GM18498 (cell line): Measurements from ENCODE around the gene RASIP1.
"Not testable (repeated sequence)": the region's sequence is repeated elsewhere in the genome, so short reads cannot be mapped to it uniquely, and the experiment has no call there.

Experiments
- ATAC-seq: cut with Tn5 transposase; IDR thresholded peaks from one replicate; pipeline ENCODE4 v1.9.1; 2021; ENCODE audit warnings: mild to moderate bottlenecking, moderate library complexity; ENCODE audit not compliant: unreplicated experiment

The RASIP1 gene

DNA sequence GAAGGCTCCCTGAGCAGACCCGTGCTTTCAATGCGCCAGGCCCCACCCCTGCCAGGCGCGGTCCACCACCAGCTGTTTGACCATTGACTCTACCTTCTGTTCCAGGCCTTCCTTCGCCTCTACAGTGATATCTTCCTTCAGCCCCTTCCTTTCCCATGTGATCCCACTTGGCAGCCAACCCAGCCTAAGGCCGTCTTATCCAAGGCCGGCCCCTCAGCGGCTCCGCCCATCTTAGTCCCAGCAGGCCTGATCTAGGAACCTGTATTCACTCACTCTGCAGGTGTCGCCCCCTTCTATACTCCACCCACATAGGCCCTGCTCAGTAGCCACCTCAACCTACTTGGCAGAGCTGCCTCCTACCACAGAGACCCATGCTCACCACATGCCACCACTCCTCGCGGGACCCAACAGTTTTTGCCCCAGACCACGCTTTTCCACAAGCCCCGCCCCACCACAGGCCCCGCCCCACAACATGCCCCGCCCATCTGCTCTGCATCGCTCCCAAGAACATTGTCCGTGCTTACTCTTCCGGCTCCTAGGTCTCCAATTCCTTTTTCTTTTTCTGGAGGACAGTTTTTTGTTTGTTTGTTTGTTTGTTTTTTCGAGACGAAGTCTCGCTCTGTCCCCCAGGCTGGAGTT is 2.9 kb downstream of the RASIP1 start:
- ATAC-seq, result no peak

DNA sequence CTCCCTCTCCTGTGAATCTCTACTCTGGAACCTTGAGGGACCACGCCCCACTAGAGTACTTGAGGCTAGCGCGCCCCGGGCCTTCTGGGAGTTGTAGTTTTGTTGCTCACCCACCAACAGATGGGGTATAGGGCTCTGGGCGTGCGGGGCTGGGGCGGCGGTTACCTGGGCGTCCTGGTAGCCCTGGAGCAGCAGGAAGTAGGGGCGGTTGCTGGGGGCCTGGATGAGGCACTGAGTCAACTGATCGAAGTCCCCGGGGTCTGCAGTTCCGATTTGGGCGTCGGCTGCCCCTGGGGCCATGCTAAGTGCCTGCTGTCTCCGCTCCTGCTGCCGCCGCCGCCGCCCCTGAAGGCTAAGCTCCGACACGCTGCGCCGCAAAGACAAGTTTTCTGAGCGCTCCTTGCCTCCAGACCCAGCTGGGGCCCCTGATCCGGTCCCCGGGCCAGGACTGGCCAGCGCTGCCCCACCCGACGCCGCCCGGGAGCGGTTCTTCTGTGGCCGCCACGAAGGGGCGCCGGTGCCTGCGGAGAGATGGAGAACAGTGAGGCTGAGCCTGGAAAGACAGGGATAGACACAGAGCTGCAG is 5.3 kb downstream of the RASIP1 start:
- no peak for ATAC-seq

DNA sequence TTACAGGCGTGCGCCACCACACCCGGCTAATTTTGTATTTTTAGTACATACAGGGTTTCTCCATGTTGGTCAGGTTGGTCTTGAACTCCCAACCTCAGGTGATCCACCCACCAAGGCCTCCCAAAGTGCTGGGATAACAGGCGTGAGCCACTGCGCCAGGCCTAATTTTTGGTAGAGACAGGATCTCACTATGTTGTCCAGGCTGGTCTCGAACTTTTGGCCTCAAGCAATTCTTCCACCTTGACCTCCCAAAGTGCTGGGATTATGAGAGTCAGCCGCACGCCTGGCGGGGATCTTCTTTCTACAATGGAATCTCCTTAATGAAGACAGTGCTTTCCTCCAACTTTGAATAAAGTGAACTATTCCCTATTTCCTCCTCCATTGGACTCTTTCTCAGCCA is 5.8 kb downstream of the RASIP1 start:
- ATAC-seq, result no peak

DNA sequence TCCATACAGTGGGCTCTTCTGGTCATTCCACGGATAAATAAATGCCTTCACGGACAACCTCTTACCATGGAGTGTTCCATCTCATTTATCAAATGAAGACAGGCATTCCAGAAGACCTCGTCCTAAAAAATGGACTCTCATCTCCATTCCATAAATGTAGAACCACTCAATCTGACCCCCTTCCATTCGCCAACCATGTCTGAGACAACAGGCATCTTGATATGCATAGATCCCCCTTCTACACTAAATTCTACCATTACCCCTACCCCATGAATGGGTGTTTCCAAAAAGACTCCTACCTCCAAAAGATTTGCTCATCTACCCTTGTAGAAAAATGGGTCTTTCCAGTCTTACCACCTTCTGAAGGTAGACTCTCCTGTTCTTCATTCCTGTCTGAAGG is 9.0 kb downstream of the RASIP1 start:
- no peak for ATAC-seq

DNA sequence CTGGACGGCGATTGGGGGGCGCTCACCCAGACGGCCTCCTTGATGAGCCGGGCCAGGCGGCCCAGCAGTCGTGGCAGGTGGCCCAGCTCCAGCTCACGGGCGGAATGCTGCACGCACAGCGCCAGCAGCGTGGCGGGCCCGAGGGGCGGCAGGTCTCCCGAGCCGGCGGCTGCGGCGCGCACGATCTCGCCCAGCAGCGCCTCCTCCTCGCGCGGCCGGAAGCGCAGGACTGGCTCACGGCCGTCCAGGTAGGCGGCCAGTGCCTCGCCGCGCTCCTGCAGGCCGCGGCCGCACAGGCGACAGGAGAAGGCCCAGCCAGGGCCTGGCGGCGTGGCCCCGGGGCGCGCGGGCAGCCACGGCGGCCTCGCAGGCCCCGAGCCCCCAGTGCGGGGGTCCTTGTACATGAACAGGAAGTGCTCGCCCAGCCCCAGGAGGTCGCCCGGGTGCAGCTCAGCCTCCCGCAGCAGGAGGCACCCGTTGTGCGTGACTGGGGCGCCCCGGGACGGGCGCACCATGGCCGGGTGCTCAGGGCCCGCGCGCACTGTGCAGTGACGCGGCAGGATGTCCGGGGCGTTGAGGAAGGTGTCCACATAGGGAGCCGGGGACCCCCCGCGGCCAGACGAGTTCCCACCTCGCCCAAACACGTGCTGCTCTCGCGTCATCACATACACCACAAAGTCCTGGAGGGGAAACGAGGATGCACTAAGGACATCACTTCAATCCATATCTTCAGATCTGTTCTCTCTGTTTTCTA is 11.3 kb downstream of the RASIP1 start:
- no peak for ATAC-seq

DNA sequence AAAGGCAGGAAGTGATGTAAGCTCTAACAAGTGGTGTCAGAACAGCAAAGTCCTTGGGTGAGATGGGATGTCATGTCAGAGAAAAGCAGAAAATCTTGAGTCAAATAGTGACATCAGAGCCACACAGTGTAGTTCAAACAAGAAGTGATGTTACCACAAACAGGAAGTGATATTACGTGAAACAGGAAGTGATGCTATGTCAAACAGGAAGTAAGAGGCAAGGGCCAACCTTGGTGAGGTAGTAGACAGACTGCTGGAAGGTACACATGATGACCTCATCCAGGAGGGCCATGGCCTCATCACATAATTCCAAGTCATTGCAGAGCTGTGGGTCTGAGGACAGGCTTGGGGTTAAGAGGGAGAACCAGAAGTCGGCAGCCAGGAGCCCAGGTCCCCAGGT is 13.9 kb downstream of the RASIP1 start:
- no peak for ATAC-seq

DNA sequence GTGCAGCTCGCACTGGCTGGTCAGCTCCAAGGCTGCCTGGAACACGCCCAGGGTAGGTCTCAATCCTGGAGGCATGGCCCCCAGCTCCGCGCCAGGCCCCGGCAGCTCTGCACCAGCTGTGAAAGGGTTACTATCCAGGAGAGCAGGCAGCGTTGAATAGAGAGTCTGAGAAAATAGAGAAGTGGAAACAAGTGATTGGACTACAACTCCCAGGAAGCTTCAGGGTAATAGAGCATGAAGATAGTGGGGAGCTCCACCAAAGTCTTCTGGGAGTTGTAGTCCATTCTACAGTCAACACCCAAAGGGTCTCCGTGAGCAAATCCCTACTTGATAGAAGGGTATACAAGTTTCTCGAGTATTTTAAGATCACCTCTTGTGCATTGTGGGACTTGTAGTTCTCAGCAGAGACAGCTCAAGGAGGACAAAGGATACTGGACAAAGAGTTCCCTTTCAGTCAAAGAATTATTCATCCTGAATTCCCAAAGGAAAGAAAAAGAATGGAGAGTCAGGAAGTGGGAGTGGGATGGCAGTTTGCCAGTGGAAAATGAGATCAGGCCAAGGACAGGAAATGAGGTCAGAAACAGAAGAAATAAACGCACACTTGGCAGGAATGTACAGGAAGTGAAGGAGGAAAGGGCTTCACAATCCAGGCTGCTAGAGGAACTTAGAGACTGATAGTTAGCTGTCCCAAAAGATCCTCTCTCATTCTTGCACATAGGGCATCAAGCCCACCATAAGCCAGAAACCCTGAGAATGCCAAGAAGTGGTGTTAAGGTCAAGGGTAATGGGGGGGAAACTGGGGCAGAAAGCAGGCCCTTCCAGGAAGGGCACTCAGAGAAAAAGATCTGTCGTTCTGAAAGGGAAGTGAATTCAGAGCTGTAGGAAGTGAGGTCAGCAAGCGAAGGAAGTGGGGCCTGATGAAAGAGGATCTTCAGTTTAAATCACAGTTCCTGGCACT is 15.3 kb downstream of the RASIP1 start:
- no peak for ATAC-seq

DNA sequence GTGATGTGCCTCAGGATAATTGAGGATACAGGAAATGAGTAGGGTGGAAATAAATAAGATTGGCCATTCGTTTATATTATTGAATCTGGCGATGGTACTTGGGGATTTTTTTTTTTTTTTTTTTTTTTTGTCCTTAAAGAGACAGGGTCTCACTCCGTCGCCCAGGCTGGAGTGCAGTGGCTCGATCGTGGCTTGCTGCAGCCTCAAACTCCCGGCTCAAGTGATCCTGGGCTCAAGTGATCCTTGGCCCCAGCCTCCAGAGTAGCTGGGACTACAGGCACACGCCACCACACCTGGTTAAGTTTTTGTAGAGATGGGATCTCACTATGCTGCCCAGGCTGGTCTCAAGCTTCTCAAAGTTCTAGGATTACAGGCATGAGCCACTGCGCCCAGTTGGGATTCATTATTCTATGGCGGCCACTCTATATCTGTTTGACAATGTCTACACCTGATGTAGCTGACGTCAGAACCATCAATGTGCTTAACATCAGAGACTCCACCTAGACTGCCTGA is 18.2 kb downstream of the RASIP1 start:
- ATAC-seq, result no peak

DNA sequence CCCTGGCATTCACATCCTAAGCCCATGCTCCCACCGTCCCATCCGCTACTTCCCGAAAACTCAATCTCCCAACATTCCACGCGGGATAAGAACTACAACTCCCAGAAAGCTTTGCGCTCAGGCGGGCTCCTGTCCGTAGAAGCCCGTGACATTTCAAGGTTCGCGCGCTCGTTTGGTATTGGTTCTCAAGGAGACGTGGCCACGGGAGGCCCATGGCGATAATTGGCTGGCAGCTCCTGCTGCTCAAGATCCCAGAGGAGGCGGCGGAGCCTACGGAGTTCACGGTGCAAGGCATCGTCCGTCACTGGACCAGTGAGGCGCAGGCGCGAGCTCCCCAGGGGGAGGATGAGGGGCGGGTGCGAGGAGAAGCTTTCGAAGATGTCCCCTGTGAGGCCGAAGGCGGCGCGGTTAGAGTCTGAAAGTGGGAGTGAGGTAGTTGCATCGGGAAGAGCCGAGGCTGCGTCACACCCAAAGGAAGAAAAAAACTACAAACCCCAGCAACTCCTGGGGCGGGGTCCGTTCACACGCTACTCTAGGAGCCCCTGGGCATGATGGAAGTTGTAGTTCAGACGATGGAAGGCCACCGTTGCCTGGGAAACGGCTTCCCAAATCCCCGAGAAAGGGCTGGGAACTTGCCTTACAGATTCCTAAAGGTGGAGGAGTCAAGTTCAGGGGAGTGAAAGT is 19.7 kb downstream of the RASIP1 start:
- peak; percentile 74 for ATAC-seq

DNA sequence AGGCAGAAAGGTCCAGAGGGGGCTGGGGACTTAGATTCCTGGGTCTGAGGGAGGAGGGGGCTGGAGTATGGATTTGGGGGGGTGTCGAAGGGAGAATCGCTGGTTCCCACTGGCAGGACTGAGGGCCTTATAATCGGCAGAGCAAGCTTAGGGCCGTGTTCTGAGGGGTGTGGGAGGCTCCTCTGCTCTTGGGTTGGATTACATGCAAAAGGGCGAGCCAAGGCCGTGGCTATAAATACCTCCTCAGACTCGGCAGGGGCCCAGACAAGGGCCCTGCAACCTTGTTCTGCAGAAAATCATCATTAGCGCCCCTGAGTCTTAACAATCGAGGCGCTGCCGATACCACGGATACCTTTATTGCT is 20.2 kb downstream of the RASIP1 start:
- peak; percentile 6 for ATAC-seq

DNA sequence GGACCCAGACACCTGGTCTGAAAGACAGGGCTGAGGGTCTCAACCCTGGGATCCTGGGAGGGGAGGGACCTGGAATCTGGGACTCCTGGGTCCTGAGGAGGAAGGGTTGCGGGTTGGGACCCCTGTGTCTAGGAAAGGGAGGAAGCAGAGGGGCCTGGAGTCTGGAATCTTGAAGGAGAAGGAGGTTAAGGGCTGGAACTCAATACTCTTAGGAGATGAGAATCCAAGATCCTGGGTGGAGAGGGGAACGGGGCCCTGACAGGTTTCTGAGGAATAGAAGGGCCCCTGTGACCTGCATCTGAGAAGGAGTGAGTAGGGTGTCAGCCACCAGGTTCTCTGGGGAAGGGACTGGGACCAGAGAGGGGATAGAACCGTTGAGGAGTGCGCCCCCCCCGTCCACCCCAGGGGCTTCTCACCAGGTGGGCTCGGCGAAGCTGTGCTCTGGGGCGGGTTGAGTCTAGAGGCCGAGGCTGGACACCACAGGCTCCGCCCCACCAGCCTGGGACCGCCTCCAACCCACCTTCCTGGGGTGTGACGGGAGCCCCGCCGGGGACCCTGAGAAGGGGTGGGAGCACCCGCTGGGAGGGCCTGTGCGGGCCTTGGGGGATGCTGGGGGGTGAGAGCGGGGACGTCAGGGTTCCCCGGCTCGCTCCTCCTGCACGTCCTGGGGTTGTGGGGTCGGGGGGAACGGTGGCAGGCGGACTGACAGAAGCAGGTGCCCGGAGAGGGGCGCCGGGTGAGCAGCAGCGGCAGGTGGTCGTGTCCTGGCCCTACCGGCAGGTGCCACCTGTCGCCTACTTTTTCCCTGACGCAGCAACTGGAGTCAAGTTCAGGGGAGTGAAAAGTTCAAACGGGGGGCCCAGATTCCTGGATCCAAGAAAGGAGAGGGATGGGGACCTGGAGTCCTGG is 20.9 kb downstream of the RASIP1 start, which contains the start of gene MAMSTR:
TSS of gene MAMSTR (minus strand) at position 463 of the 909 bp plus-strand sequence. CDS start 694 bp downstream, outside the sequence.
- no peak for ATAC-seq

DNA sequence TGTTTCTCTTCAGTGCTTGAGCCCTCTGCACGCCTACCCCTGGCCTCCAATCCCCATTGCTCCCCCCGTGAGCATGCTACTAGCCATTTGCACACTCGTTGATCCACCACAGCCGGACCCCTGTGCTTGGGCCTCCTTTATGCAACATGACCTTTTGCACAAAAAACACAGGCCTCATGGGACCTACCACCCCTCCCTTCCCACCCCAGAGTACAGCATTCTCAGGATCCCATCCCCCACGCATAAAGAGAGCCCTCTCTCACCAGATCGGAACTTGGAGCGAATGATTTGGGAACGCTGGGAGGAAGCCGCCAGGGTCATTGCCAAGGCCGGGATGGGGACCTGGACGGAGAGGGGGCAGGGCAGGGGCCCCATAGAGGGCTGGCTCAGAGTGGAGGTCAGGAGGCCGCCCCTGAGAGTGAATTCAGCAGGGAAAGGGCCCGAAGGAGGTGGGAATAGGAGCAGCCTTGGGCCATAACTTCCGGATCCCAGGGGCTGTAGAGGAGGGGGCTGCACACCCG is 21.6 kb downstream of the RASIP1 start:
- ATAC-seq, result no peak

DNA sequence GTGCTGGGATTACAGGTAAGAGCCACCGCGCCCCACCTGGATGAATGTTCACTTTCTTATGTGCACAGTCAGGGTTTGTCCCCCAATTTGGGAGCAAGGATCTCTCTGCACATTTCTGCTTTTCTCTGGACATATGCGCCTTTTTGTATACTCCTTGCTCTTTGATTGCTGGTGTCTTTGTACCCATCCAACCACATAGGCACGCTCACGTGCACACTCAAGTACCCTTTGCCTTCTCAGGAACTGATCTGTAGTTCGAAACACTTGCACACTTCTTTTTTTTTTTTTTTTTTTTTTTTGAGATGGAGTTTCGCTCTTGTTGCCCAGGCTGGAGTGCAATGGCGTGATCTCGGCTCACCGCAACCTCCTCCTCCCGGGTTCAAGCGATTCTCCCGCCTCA is 22.3 kb downstream of the RASIP1 start:
- ATAC-seq, result not testable (repeated sequence)

DNA sequence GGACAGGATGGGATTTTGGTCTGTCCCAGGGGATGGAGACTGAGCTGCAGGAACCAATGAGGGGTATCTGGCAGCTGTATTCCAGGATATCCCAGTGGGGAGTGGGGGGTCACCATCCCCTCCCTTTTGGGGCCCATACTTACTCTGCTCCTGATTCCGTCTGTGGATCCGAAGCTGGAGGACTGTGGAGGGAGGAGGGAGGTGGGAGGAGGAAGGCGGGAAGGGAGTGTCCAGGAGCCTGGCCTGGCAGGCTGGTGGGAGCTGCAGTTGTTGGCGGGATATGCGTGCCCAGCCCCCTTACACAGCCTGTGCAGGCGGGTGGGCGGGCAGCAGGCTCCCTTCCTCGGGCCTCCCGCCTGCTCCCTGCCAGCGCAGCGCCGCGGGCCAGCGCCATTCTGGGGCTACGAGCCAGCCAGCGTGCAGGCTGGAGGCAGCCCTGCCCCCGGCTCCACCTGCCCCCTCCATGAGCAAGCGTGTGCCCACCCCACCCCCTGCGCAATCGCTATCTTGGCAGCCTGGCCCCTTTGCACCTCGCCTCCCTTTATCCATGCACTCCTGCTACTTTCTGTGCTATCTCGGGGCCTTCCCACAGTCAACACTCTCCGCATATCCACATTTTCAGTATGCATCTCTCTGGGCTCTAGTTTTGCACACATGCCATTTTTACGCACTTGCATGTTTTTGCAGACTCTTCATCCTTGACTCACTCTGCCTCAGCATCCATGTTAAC is 23.7 kb downstream of the RASIP1 start:
- no peak for ATAC-seq

DNA sequence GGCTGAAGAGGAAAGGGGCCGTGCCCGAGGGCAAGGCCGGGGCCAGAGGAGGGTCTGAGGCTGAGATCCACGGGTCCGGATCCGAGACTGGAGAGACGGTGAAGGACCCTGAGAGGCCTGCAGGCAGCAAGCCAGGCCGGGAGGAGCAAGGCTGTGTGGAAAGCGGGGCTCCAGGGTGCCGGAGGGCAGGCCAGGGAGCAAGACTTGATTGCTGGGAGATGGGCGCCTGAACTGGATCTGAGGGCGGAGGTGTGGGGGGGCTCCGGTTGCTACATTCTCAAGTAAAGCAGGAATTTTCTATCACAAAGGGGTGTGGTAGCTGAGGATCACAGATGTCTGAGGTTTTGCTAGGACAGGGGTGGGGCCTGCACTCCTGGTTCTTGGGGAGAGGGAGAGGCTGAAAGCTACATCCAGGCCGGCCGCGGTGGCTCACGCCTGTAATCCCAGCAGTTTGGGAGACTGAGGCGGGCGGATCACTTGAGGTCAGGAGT is 24.7 kb downstream of the RASIP1 start:
- ATAC-seq, result no peak

DNA sequence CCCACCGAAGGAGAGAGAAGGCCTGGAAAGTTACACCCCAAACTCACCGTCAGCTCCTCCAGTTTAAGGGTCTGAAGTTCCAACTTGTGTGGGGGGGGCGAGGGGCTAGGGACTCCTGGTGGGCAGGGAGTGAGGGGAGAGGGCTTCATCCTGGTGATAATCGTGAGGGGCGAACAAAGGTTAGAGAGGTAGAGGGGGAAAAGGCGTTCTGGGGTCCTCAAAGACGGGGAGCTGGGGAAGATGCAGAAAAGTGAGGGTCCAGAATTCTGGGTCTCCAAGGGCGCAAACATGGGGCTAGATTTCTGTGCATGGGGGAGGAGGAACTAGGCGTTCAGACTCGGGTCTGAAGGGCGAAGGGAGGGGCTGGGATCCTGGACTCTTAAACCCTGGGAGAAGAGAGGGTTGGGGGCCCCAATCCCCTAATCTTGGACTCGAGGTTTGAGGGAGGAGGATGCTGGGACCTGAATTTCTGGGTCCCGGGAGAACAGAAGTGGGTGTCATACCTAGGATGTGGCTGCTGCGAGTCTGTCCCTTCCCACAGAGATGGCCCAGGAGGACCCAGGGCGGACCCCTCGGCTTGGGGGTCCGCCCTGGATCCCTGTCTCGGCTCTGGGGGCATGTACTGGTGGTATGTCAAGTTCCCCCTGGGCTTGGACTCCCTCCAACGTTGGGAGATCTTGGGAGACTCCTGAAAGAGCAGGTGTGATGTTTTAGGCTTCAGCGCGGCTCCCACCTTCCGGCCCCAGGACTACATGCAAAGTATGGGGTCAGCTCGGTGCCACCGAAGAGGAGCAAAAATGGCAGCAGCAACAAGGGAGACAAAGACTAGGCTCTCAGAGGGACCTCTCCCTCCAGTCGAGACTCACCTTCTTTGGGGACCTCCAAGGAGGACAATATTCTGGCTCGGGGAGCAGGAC is 25.4 kb downstream of the RASIP1 start:
- ATAC-seq, result no peak
